ENCODE results near the gene ADAM8. TPM values are rescaled to one million over a fixed set of nuclear protein-coding genes. Genes with fewer than 3 reads are reported as not detected.

The ADAM8 gene
- total RNA-seq, 1 experiment from 2014 or later = 3.7 TPM

GRCh38 chr10:133249975-133250754 lies 26.5 kb downstream of the ADAM8 start:
- no peak for ATAC-seq
- Histone ChIP-seq H3K27ac (ENCODE audit: low read length) (no peak overlapping the region), H3K4me3 (ENCODE audit: low read depth in 2 of 2, low read length in 2 of 2) (no peak overlapping the region), H3K9me3 (ENCODE audit: control insufficient read depth, insufficient read depth, low read depth, low read length) (no peaks in the 10 kb centered on the region), H3K36me3 (ENCODE audit: control insufficient read depth, insufficient read depth, low read length) (no peaks in the 10 kb centered on the region), H3K27me3 (ENCODE audit: control insufficient read depth, insufficient read depth, low read length) (no peaks in the 10 kb centered on the region), H3K4me1 (ENCODE audit: control insufficient read depth, insufficient read depth, low read length) (no peaks in the 10 kb centered on the region)
- BruUV-seq (replicated peaks) = no TSS peak
- CTCF ChIA-PET = no interaction called here
- POLR2A ChIA-PET = no interaction called here
- DNase-seq (ENCODE audit: low read depth, low spot score) = no peak
- in situ Hi-C loops (cut with HindIII; ENCODE audit: low pct_unique_long_range_greater_than_20kb, low sequenced_read_pairs) = no loop called here
- TF ChIP-seq TCF7L2 (IDR thresholded peaks at IDR 0.05; ENCODE audit: low read depth, low read length) (no peak), REST (IDR thresholded peaks at IDR 0.05; ENCODE audit: insufficient read depth in 1 of 2, low read depth in 2 of 2, low read length in 1 of 2) (no peak), POLR2AphosphoS5 (IDR thresholded peaks at IDR 0.05; ENCODE audit: low read depth, low read length) (no peak), SIN3A (IDR thresholded peaks at IDR 0.05; ENCODE audit: borderline replicate concordance, insufficient read depth, low read depth, low read length) (no peak)
- TF ChIP-seq, protein P1, sequence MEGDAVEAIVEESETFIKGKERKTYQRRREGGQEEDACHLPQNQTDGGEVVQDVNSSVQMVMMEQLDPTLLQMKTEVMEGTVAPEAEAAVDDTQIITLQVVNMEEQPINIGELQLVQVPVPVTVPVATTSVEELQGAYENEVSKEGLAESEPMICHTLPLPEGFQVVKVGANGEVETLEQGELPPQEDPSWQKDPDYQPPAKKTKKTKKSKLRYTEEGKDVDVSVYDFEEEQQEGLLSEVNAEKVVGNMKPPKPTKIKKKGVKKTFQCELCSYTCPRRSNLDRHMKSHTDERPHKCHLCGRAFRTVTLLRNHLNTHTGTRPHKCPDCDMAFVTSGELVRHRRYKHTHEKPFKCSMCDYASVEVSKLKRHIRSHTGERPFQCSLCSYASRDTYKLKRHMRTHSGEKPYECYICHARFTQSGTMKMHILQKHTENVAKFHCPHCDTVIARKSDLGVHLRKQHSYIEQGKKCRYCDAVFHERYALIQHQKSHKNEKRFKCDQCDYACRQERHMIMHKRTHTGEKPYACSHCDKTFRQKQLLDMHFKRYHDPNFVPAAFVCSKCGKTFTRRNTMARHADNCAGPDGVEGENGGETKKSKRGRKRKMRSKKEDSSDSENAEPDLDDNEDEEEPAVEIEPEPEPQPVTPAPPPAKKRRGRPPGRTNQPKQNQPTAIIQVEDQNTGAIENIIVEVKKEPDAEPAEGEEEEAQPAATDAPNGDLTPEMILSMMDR (IDR thresholded peaks at IDR 0.05) = no peak
- intact Hi-C loops (cut with micrococcal nuclease; ENCODE audit: unreplicated experiment) = no loop called here

GRCh38 chr10:133249094-133249780 lies 27.4 kb downstream of the ADAM8 start:
- H3K9me3 ChIP-seq (ENCODE audit: control insufficient read depth, insufficient read depth, low read depth, low read length) = no peaks in the 10 kb centered on the region
- intact Hi-C loops (cut with micrococcal nuclease; ENCODE audit: unreplicated experiment) (no loop called here), in situ Hi-C loops (cut with HindIII; ENCODE audit: low pct_unique_long_range_greater_than_20kb, low sequenced_read_pairs) (no loop called here)
- H3K27ac ChIP-seq (ENCODE audit: low read length) = no peak overlapping the region
- DNase-seq (ENCODE audit: low read depth, low spot score) = no peak
- no peak for ATAC-seq
- POLR2A ChIA-PET = no interaction called here
- H3K4me3 ChIP-seq (ENCODE audit: low read depth in 2 of 2, low read length in 2 of 2) = no peak overlapping the region
- no peaks in the 10 kb centered on the region for H3K36me3 ChIP-seq (ENCODE audit: control insufficient read depth, insufficient read depth, low read length)
- BruUV-seq (replicated peaks) = no TSS peak
- CTCF ChIA-PET = no interaction called here
- no peaks in the 10 kb centered on the region for H3K4me1 ChIP-seq (ENCODE audit: control insufficient read depth, insufficient read depth, low read length)
- no peak for TF ChIP-seq TCF7L2 (IDR thresholded peaks at IDR 0.05; ENCODE audit: low read depth, low read length)
- TF ChIP-seq REST (IDR thresholded peaks at IDR 0.05; ENCODE audit: insufficient read depth in 1 of 2, low read depth in 2 of 2, low read length in 1 of 2) = no peak
- no peak for TF ChIP-seq POLR2AphosphoS5 (IDR thresholded peaks at IDR 0.05; ENCODE audit: low read depth, low read length)
- TF ChIP-seq, protein P1 (IDR thresholded peaks at IDR 0.05) = no peak
- TF ChIP-seq SIN3A (IDR thresholded peaks at IDR 0.05; ENCODE audit: borderline replicate concordance, insufficient read depth, low read depth, low read length) = no peak
- H3K27me3 ChIP-seq (ENCODE audit: control insufficient read depth, insufficient read depth, low read length) = no peaks in the 10 kb centered on the region
